NCI-H187 treated with DMSO at 0.1 percent for 48 hours (cell line): ENCODE results near the gene BCAS3.

ENCODE experiments used
- DNase-seq: peaks from one replicate; lab custom pipeline; 2025; lab: John Stamatoyannopoulos, UW

The BCAS3 gene

DNA sequence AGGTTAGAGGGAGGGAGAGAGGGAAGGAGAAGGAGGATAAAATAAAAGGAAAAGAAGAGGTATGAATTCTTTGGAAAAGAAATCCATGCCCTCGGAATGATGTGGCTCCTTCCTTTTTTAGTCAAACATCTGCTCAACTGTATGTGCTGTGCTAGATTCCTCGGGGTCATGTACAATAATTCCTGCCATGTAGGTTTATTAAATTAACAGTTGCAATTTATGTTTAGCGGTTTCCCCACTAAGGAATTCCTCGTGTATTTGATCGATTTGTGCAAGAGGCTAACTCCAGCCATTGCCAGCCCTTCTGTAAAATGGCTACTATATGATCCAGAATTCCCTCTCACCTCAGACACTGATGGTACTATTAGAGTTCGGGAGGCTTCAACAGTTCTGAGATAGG, 639.0 kb downstream of the BCAS3 start:
- no peak for DNase-seq

DNA sequence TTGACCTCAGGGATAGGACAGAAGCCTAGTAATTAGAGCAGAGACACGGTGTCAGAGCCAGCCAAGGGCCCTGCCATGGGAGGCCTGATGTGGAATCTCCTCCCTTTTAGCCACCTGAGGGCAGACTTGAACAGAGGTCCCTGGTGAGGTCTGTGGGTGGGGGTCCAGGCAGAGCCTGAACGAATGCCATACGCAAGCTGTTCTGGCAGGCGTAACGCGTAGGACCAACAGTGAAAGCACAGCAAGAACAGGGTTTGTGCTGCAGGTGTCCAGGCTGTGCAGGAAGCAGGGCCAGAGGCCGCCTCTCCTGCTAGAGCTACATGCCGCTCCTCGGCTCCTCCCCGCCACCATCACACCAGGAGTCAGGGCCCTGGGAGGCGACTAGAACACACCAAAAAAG, 640.1 kb downstream of the BCAS3 start:
- DNase-seq: no peak

DNA sequence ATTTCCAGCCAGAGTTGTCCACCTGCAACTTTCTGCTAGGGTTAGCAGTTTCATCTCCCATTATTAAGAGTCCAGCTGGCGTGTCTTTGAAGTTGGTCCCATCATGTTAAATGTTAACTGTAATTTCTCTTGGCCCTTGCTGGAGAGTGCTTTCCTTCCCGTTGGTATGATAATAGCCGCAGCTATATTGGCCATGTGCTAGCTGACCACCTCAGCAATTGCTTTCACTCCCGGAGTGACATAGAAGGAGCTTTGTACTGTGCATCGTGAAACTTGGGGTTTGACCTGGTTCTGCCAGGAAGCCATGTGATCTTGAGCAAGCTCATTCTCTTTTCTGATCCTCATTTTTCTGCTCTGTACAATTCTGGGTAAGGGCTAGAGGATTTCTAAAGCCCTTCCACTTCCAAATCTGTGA, 641.0 kb downstream of the BCAS3 start:
- DNase-seq: no peak

DNA sequence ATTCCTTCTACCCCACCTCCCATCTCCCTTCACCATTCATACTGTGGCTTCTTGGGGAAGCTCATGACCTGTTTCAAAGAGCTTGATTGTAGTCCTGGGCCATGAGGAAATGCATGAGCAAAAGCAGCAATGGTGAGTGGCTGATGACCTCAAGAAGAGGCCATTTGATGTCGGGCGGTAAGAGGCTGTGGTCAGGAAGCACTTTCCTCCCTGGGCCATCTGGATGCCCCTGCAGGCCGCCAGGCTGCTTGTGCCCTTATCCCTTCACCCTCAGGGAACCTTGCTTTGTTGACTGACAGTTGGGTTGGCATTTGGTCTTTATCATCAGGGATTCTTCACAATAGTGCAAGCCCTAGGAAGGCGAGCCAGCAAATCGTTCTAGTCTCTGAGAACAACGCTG, 643.7 kb downstream of the BCAS3 start:
- DNase-seq: no peak

DNA sequence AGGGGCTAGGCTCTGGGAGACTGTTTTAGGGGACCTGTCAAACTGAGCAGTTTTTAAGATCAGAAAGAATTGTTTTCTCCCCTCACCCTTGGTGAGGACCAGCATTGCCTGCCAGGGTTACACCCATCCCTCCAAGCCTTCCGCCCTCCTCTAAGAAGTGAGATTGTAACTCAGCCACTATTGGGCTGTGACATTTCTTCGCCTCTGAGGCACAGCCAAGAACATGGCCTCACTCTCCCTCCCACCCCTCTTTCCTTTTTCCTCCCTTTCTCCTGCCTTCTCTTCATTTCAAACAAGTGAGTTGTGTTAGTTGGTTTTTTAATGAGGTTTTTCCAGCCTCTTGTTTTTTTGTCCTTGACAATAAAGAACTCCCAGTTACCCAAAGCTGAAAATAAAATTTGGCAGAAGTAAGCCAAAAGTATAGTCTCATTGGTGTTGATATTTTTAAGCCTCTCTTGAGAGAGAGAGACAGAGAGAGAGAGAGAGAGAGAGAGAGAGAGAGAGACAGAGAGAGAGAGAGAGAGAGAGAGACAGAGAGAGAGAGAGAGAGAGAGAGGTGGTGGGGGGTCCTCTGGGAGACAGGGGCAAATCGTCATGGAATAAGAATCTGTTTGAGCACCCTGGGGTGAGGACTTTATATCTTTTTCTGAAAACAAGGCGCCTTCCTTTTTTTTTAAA, 644.8 kb downstream of the BCAS3 start:
- no peak for DNase-seq

DNA sequence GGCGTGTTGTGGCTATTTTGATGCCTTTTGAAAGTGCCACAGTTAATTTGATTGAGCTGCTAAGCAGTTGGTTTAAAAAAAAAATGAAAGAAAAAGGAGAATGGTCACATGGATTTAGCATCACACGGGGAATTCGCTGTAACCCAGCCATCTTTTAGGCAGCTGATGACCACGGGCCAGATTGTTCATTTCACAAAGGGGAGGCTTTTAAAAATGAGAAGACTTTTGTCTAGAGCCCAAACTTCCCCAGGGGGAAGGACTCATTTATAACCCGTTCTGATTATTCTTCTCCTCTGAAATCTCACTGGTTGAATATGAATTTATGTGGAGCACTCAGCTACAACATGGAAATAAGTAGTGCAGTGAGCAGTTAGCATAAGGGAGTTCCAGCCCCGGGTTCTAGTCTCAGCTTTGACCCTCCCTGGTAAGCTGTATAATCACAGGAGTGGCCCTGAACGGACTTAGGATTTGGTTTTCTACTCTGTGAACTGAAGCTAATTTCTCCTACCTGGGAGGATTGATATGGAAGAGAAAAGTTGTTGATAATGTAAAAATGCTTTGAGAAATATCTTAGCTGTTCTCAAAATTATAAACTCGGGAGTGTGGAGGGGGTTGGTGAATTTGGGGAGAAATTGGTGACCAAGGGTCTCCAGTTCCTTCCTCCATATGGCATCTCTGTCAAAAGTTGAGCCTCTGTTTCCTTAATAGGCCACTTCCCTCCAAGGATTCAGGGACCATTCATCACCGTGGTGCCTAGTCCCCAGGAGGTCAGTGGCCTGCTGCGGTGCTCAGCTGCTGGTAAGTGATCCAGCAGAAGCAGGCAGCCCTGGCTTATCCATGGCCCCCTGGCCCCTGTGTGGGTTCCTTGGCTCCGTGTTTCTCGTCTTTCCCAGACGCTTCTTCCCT, 645.6 kb downstream of the BCAS3 start:
- no peak for DNase-seq

DNA sequence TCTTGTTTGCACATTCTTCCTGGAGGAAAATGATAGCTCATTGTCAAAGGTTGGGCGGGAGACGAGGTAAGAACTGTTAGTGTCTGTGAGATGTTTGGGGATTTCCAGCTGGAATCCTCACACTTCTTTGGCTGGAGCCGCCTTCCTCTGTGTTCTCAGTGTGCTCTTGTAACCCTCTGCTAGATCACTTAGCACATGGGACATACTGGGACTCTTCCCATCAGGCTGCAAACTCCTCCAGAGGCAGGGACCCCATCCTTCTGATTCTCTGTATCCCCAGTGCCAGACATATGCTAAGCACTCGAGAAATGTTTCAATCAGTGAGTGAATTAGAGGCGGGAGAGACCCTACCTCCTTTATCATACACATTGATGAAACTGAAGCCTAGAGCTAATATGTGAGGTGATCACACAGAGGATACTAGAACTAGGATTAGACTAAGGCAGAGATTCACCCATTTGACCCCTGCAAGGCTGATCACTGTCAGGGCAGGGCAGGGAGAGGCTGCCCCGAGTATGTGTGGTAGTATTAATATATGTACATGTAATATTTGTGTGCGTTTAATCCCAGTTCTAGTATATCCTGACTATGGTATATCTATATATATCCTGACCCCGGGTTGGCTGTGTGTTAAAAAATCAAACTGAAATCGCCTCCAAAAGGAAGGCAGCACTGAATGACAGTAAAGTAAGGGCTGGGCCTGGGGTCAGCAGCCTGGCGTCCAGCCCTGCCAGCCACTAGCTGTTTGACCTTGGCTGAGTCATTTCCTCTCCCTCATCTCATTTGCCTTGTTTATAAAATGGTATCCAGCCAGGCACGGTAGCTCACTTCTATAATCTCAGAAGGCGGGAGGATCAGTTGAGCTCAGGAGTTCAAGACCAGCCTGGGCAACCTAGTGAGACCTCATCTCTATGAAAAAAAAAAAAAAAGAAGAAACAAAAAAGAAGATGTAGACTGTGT, 646.5 kb downstream of the BCAS3 start:
- DNase-seq: no peak

DNA sequence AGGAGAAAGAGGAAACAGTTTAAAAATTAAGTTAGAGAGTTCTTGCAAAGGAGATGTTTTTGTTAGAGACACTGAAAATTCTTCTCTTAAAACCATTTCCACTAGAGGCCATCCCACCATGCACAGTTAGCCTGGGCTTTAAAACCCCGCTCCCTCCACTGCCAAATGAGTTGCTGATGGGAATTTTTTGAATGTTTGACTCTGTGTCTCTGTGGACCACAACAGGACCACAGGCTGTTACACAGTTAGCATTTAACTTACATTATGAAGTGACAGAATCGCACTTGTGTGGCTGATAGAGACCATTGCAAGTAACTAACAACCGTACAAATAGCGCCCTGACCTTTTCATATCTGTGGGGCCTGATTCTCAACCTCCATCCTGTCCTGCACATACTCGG, 647.3 kb downstream of the BCAS3 start:
- DNase-seq: no peak

DNA sequence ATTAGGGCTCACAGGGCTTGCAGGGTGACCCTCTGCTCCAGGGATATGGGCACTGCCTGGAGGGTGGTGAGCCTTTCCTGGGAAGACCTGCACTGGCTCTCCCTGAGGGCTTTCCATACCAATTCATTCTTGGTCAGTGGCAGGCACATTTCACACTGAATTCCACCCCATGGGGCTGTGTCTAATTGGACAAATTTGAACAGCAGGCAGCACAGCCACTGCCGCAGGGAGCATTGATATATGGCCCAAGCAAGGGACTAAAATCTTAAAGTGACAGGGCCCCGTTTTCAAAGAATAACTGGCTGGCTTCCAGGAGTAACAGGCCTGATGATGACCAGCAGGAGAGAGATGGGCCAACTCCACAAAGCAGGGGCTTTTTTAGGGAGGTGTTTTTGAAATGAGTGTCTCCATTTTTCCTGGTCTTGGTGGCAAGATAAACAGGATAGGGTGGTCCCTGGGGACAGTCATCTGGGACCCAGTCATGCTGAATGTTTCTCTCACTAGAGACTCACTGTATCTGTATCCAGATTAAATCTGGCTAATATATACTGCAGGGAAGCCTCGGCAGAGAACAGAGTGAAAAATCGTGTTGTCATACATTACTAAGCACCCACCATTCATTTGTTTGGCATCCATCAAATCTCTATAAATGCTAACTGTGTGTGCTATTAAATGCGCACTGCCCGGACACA, 647.9 kb downstream of the BCAS3 start:
- DNase-seq: no peak

DNA sequence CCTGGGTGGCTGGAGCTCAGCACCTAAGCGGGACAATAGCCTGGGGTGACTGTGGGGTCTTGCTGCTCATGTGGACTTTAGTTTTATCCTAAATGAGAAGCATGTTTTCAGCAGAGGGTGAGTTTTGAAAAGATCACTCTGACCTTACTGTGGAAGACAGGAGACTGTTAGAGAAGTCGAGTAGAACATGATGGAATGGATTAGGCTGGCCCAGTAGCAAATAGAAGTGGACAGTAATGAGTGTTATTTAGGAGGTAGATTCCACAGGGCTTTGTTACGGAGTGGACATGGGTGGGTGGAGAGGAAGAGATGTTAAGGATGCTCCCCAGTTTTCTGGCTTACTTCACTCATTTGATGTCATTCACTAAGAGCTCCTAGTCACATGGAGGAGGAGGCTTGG, 648.7 kb downstream of the BCAS3 start:
- DNase-seq: no peak

DNA sequence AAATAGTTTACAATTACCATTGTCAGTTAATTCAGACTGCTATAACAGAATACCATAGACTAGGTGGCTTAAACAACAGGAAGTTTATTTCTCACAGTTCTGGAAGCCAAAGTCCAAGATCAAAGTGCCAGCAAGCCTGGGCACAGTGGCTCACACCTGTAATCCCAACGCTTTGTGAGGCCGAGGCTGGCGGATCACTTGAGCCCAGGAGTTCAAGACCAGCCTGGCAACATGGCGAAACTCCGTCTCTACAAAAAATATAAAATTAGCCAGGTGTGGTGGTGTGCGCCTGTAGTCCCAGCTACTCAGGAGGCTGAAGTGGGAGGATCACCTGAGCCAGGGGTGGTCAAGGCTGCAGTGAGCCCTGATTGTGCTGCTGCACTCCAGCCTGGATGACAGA, 650.7 kb downstream of the BCAS3 start:
- DNase-seq: no peak

DNA sequence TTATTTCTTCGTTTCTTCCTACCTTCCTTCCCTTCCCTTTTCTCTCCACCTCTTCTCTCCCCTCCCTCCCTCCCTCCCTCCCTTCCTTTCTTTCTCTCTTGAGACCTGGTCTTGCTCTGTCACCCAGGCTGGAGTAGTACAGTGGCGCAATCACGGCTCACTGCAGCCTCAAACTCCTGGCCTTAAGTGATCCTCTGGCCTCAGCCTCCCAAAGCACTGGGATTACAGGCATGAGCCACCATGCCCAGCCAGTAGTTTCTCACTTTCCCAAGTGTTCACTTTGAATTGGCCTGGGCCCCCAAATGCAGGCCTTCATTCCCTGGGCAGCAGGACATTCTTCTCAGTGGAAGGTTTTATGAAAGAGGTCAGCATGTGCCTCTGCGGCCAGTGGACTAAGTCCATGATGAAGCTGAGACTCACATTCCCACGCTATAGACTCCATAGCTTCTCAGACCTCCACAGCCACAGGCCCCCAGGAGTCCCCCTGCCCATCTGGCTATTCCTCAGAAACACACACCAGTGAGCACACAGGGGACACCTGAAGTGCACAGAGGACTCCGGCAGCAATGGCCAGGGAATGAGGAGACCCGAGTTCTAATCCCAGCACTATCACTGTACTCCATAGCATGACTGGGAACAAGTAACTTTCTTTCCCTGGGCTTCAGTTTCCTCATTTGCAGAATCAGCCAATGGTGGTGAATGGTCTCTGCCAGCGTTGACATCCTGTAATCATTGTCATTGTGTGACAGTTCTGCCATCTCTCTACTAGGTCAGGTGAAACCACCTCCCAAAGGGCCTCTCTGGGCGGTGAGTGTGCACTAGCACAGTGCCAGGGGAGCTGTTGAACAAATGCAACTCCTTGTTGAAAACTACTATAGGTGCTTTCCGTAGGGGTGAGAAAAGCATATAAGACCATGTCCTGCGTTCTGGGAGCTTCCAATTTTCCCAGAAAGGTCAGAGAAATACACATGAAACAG, 652.8 kb downstream of the BCAS3 start:
- no peak for DNase-seq

DNA sequence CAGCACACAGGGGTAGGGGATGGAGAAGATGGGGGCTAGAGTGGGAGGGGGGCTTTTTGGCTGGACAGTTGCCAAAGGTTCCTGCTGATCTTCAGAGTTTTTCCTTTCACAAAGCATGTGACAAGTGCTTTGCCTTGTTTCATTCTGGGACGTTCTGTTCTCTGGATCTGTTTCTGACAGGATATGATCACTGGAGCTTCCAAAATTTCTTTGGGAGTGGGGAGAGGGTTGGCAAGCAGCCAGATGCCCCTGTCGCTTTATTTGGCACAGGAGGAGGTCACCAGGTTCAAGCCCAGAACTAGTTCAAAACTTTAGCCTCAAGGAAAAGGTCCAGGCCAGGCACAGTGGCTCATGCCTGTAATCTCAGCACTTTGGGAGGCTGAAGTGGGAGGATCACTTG, 653.5 kb downstream of the BCAS3 start:
- no peak for DNase-seq

DNA sequence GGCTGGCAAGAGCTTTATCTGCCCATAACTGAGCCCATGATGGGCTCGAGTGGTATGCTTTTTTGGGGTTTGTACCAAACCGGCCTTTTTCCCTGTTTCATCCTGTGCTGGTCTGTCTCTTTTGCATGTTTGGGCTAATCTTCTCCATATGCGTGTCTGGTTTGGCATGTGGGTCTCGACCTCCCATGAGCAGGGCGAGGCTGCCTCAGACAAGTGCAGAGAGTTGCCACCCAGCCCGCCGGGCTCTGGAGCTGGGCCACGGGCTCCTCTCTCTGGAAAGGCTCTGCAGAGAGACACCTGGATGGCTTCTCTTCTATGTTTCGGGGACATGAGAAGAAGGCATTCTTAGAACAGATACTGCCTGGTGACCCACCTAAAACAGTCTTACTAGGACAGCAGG, 654.2 kb downstream of the BCAS3 start:
- DNase-seq: no peak

DNA sequence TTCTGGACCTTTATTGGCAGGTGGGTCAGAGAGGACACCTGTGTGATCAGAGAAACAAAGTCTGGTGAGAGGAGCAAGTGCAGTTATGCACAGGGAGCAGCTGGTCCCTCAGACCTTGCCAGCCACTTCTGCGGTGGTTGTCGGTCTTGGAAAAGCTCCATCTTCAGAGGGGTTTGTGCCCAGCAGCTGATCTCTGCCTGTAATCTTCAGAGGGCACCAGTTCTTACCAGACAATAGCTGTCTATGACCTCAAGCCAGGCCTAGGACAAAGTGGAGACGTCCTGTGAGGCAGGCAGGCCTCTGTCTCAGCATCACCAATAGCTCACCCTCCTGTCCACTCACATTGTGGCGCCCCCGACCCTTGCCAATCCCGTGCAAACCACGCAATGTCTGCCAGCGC, 655.5 kb downstream of the BCAS3 start:
- DNase-seq: no peak

DNA sequence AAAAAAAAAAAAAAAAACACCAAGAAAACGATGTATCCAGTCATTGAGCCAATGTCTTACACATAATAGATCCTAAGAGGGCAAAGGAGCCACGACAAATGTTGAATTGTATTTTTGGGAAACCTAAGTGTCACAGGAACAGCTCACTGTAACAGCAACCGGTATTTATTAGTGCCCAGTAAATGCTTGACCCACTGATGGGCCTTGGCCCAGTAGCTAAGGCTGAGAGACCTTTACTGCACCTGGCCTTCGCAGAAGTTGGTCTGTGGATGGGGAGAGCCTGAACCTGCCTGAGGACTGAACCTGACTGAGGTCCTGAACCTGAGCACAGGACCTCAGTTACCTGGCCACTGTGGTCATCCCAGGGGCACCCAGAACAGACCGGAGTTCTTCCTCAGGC, 657.0 kb downstream of the BCAS3 start:
- no peak for DNase-seq

DNA sequence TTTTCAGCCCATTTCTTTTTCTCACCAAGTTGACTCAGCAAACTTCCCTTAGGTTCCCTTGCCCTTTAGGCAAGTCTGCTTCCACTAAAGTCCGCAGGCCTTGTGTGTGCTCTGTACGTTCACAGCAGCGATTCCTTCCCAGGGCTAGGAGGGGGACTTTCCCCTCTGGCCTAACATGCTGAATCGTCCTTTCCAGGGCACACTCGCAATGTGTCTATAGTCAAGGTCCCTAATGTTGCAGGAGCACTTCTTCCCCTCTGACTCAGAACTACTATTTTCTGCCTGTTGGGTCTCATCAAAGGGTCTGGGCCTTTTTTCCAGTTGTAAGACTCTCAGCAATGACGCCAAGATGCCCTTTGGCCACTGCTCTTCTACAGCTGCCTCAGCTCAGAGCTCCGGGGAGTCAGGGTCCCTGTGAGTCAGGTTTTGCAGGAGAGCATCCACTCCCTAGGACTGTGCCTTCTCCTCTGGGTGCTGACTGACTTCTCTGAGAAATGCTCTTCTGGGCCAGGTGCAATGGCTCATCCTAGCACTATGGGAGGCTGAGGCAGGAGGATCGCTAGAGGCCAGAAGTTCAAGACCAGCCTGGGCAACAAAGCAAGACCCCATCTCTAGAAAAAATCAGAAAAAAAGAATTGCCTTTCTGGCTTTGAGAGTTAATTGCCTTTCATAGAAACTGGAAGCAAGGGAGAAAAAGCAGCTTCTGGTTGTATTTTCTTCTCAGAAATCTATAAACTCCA, 657.6 kb downstream of the BCAS3 start:
- DNase-seq: no peak

DNA sequence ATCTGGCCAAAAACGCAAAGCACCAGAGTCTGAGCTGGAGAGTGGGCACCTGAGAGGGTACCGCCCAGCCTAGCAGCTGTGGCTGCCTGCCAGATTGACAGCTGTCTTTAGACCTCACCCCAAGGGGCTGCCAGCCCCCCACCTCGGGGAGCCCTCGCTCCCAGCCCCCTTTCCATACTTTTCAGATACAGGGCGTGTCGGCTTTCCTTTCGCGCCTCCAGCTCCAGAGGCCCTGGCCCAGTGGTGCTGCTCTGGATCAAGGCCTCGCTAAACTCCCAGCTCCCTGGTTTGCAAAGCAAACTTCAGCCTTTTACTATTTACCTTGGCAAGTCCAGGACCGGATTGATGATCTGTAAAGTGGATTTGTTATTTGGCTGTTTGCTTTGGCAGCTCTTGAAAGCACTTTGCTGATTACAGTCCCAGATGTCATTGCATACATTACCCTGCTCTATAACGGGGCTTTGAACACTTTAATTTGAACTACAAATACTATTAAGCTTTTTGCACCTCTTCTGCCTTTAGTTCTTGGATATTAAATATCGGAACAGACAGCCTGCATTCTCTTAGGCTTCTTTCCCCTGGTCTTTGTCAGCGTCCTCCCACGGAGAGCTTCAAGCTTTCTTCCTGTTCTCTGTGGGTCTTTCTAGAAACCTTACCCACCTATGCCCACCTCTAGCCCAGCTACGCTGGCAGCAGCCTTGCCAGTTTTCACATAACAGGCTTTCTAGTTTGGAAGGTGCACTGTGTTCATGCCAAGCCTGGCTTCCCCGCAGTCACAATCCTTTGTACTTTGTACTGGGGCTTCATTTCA, 658.4 kb downstream of the BCAS3 start:
- peak; percentile 64 for DNase-seq

DNA sequence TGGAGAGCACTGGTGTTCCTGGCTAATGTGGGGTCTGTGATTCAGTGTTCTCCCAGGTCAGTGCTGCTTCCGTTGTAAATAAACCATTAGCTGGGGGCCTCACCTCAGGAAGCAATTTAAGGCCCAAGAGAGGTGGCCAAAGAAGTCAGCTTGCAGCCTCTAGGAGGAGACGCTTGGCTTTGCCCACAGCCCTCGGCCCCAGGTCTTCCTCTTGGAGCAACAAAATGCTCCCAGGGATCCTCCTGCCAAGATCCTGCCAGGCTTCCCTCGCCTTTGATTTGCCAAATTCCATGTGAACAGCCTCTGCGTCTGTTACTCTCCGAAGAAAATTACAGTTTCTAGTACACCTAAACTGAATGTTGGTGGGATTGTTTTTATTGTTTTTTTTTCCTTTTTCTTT, 659.6 kb downstream of the BCAS3 start:
- no peak for DNase-seq
